Astrocyte of the cerebellum (primary cell): ENCODE results near the gene ADGRG7.

Source experiments
- DNase-seq: peaks from one replicate; pipeline ENCODE4 v3.0.0-alpha.2; 2011; ENCODE audit warnings: low read depth
- H3K4me3 ChIP-seq: 2 replicates; pipeline ENCODE4 v1.5.1; 2011; ENCODE audit warnings: mild to moderate bottlenecking, low read depth, low read length, moderate library complexity
- in situ Hi-C: cut with HindIII; loops from 2 replicates; pipeline ENCODE4 v1.10.0; 2017; ENCODE audit warnings: low sequenced_read_pairs
- TF ChIP-seq, protein P1 (sequence below): IDR thresholded peaks from 2 replicates; pipeline ENCODE4 v1.5.1; 2012; ENCODE audit warnings: low read length, low read depth, moderate library complexity, mild to moderate bottlenecking; ENCODE audit errors: missing control alignments

The ADGRG7 gene

DNA sequence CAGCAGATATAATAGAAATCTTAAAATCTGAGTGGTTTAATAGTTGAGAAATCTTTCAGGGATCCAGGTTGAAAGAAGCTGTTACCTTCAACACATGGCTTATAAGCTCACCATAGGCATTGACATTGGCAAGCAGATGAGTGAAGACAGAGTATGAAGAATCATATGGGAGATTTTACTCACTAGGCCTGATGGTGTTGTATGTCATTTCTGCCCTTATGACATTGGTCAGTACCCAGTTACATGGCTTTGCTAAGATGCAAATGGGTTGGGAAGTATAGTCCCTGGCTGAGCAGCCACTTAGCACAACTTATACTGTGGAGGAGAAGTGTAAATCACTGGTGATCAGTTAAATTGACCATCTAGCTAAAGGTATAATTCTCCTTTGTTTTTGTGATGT, 105.8 kb downstream of the ADGRG7 start:
- H3K4me3 ChIP-seq: no peak overlapping the region
- no peak for DNase-seq
- in situ Hi-C loops: no loop called here
- TF ChIP-seq, protein P1, sequence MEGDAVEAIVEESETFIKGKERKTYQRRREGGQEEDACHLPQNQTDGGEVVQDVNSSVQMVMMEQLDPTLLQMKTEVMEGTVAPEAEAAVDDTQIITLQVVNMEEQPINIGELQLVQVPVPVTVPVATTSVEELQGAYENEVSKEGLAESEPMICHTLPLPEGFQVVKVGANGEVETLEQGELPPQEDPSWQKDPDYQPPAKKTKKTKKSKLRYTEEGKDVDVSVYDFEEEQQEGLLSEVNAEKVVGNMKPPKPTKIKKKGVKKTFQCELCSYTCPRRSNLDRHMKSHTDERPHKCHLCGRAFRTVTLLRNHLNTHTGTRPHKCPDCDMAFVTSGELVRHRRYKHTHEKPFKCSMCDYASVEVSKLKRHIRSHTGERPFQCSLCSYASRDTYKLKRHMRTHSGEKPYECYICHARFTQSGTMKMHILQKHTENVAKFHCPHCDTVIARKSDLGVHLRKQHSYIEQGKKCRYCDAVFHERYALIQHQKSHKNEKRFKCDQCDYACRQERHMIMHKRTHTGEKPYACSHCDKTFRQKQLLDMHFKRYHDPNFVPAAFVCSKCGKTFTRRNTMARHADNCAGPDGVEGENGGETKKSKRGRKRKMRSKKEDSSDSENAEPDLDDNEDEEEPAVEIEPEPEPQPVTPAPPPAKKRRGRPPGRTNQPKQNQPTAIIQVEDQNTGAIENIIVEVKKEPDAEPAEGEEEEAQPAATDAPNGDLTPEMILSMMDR: no peak

DNA sequence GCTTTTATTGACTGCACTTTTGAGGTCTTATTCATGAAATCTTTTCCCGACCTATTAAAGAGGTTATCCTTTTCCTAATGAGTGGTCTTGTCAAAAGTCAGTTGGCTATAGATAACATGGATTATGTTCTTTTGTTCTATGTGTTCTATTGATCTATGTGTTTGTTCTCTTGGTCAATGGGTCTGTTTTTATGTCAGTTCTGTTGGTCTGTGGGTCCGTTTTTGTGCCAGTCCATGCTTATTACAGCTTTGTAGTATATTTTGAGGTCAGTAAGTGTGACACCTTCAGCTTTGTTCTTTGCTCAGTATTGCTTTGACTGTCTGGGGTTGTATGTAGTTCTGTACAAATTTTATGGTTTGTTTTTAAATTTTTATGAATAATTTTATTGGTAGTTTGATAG, 107.7 kb downstream of the ADGRG7 start:
- no peak for DNase-seq
- in situ Hi-C loops: no loop called here
- no peak overlapping the region for H3K4me3 ChIP-seq
- TF ChIP-seq, protein P1: no peak

DNA sequence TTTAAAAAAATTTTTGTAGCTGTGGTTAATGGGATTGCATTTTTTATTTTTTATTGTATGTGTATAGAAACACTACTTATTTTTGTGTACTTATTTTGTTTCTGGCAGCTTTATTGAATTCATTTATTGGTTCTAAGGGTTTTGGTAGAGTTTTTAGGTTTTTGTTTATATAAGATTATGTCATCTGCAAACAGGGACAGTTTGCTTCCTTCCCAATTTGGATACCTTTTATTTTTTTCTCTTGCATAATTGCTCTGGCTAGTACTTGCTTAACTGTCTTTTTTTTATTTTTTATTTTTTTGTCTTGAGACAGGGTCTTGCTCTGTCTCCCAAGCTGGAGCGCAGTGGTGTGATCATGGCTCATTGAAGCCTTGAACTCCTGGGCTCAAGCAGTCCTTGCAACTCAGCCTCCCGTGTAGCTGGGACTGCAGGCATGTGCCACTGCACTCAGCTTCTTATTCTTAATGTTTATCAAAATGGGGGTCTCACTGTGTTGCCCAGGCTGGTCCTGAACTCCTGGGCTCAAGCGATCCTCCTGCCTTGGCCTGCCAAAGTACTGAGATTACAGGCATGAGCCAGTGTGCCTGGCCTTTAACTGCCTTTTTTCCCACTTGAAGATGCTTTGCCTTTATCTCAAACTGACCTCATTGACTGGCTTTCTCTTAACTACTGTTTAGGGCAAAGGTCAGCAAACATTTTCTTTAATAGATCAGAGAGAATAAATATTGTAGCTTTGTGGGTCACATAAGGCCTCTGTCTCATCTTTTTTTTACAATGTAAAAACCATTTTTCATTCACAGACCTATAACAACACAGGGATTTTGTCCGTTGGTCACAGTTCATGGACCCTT, 108.5 kb downstream of the ADGRG7 start:
- TF ChIP-seq, protein P1: no peak
- DNase-seq: no peak
- in situ Hi-C loops: no loop called here
- H3K4me3 ChIP-seq: no peak overlapping the region

DNA sequence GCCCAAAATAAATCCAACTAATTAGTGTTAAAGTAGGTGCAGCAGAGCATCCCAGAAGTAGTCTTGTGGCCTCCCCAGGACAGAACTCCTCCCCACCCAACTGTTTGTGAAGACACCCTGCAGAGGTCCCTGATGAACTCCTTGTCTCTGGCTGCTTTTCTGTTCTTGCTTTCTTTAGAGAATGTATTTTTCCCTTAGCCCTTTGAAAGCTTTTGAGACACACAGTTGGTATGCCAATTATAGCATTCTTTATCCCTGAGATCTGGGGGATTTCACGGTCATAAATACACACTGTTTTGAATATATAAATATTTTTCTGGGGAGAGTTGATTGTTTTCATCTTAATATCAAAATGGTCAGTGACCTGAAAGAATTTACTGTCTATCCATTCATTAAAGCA, 109.7 kb downstream of the ADGRG7 start:
- no peak overlapping the region for H3K4me3 ChIP-seq
- TF ChIP-seq, protein P1: no peak
- DNase-seq: no peak
- in situ Hi-C loops: no loop called here

DNA sequence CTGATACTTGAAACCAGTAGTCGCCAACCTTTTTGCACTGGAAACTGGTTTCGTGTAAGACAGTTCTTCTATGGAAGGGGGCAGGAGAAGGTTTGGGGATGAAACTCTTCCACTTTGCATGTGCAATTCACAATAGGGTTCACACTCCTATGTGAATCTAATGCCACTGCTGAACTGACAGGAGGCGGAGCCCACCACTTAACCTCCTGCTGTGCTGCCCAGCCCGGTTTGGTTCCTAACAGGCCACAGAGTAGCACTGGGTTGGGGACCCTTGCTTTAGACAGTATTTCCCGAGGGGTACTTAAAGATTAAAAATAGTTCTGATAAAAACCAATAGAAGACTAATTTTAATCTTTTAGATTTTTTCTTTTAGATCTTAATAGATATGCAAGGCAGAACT, 111.0 kb downstream of the ADGRG7 start:
- DNase-seq: no peak
- no peak overlapping the region for H3K4me3 ChIP-seq
- in situ Hi-C loops: no loop called here
- TF ChIP-seq, protein P1: no peak

DNA sequence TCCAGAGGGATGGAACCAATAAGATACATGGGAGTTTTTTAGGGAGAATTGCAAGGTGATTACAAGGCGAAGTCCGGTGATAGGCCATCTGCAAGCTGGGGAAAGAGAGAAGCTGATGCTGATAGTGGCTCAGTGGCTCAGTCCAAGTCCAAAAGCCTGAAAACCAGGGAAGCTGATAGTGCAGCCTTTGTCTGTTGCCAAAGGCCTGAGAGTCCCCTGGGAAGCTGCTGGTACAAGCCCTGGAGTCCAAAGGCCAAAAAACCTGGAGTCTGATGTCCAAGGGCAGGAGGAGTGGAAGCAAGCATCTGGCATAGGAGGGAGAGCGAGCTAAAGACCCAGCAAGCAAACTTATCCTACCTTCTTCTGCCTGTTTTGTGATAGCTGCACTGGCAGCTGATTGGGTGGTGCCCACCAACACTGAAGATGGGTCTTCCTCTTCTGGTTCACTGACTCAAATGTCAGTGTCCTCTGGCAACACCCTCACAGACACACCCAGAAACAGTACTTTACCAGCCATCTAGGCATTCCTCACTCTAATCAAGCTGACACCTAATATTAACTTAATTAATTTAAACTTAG, 116.6 kb downstream of the ADGRG7 start:
- in situ Hi-C loops: no loop called here

More for the DNA sequence above, 116.6 kb downstream of the ADGRG7 start:
- DNase-seq: no peak
- TF ChIP-seq, protein P1: no peak
- H3K4me3 ChIP-seq: no peak overlapping the region
